Transverse colon (tissue), 4 donors: ENCODE results near the gene KIF4B. TPM values are rescaled to one million over a fixed set of nuclear protein-coding genes. Genes with fewer than 3 reads are reported as not detected.

Experiments used
- DNase-seq: peaks from one replicate; pipeline ENCODE4 v3.0.0-alpha.2; 2019
- H3K27ac ChIP-seq, 4 donors: fragments of 200-600 bp; sonication (generic); 2 replicates each; pipeline ENCODE4 v1.5.1; 2016 to 2018; ENCODE audit warnings: inconsistent platforms in 4 of 4
- H3K27me3 ChIP-seq: fragments of 200-600 bp; sonication (generic); 2 replicates; pipeline ENCODE4 v1.5.1; 2017; ENCODE audit warnings: inconsistent platforms
- H3K36me3 ChIP-seq, 4 donors: fragments of 200-600 bp; sonication (generic); 2 replicates each; pipeline ENCODE4 v1.5.1; 2017 to 2019; ENCODE audit warnings: inconsistent platforms in 4 of 4
- H3K4me1 ChIP-seq, 4 donors: fragments of 200-600 bp; sonication (generic); 2 replicates each; pipeline ENCODE4 v1.5.1; 2017 to 2020; ENCODE audit warnings: inconsistent platforms in 4 of 4
- H3K4me3 ChIP-seq, 4 donors: fragments of 200-600 bp; sonication (generic); 1 replicate in 1 of 4; 2 replicates in 3 of 4; pipeline versions ENCODE4 v1.5.1 to v1.6.1; 2017 to 2019; ENCODE audit warnings: inconsistent platforms in 4 of 4
- H3K9me3 ChIP-seq, 2 donors: fragments of 200-600 bp; sonication (generic); 2 replicates each; pipeline ENCODE4 v1.5.1; 2017 to 2019; ENCODE audit warnings: inconsistent platforms in 2 of 2
- CTCF ChIP-seq, 5 experiments: fragments of 200-600 bp in 3 of 5; fragments of 450-650 bp in 2 of 5; sonication (generic) in 3 of 5; IDR thresholded peaks; 1 replicate in 2 of 5; 2 replicates in 3 of 5; pipeline ENCODE4 v1.5.1; 2016 to 2017; ENCODE audit warnings: antibody characterized with exemption in 5 of 5, inconsistent platforms in 3 of 5, mild to moderate bottlenecking in 2 of 5, moderate library complexity in 1 of 5
- EP300 ChIP-seq: sonication (generic); formaldehyde crosslinking; IDR thresholded peaks from one replicate; pipeline ENCODE4 v1.6.1; 2017; ENCODE audit warnings: antibody characterized with exemption, low read depth
- POLR2A ChIP-seq: fragments of 450-650 bp; IDR thresholded peaks from one replicate; pipeline ENCODE4 v1.6.1; 2016; ENCODE audit warnings: antibody characterized with exemption, mild to moderate bottlenecking, moderate library complexity
- POLR2AphosphoS5 ChIP-seq, 3 donors: sonication (generic); formaldehyde crosslinking; IDR thresholded peaks; one replicate each; pipeline ENCODE4 v1.6.1; 2016; ENCODE audit warnings: antibody characterized with exemption in 3 of 3
- WGBS, 2 donors: methylation state at CpG; one replicate each; pipeline ENCODE4 v1.1.5; 2018; ENCODE audit warnings: low coverage in 1 of 2; 5-methylcytosine and 5-hydroxymethylcytosine counted together
- in situ Hi-C, 4 donors: fragments of 200-750 bp; cut with MboI; loops; one replicate each; pipeline versions ENCODE4 v1.15.0 to v1.15.1; 2017; ENCODE audit warnings: low sequenced_read_pairs in 3 of 4, low pct_ligation_motif_present in 1 of 4, low pct_unique_long_range_greater_than_20kb in 1 of 4
- intact Hi-C: fragments of 100-400 bp; cut with DNase I; formaldehyde crosslinking; loops from one replicate; pipeline ENCODE4 v1.15.1; 2023; ENCODE audit warnings: low total_unique reads
- total RNA-seq, 4 donors: library from RNA; depleted of rRNA; stranded (reverse); fragments of >200 nt; gene quantifications; one replicate each; pipeline ENCODE4 v1.1.0, GENCODE V29; 2016

KIF4B gene
- total RNA-seq, 4 donors from 2014 or later, result not detected

GRCh38 chr5:155010881-155011280 is 2.7 kb upstream of the KIF4B start:
- no peaks in the 10 kb centered on the region for H3K4me1 ChIP-seq
- H3K27ac ChIP-seq, result no peak overlapping the region
- no peaks in the 10 kb centered on the region for H3K27me3 ChIP-seq
- no peak for DNase-seq
- in situ Hi-C loops, result no loop called here
- 83 to 84% methylated on average over 1 to 3 of the region's 3 CpGs for WGBS, 2 donors
- no peaks in the 10 kb centered on the region for H3K9me3 ChIP-seq
- TF ChIP-seq POLR2A (no peak), CTCF (IDR thresholded peaks at IDR 0.05) (no peak), POLR2AphosphoS5 (IDR thresholded peaks at IDR 0.05) (no peak)
- intact Hi-C loops, result no loop called here
- no peak overlapping the region for H3K4me3 ChIP-seq
- H3K36me3 ChIP-seq, result no peaks in the 10 kb centered on the region

GRCh38 chr5:155015239-155015638 is 1.7 kb downstream of the KIF4B start:
- Histone ChIP-seq H3K27me3 (no peaks in the 10 kb centered on the region), H3K9me3 (no peaks in the 10 kb centered on the region), H3K4me1 (no peaks in the 10 kb centered on the region), H3K36me3 (no peaks in the 10 kb centered on the region), H3K27ac (no peak overlapping the region), H3K4me3 (no peak overlapping the region)
- TF ChIP-seq EP300 (no peak), POLR2A (no peak)
- in situ Hi-C loops (no loop called here), intact Hi-C loops (no loop called here)
- DNase-seq, result no peak
- WGBS, 2 donors, result 53 to 64% methylated on average over 3 to 6 of the region's 6 CpGs

DNA sequence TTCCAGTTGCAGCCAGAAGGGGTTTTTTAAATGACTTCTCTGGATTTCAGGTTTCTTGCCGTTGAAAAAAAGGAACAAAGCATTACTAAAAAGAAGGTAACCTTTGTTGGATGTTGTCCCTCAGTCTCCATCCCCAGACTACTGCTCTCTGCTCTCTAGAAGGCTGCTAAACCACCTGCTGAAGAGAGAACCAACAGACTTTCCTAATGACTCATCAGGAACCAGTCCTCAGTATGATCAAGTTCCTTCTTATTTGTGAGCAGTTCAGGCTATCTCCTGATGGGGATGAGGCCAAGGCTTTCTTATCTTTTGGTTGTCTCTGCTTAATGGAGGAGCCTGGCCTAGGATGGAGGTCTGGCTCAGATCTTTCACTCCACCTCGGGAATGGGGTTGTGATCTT is 4.1 kb downstream of the KIF4B start:
- H3K4me3 ChIP-seq, result no peak overlapping the region
- in situ Hi-C loops, result no loop called here
- DNase-seq, result no peak
- H3K9me3 ChIP-seq, result no peaks in the 10 kb centered on the region
- H3K27me3 ChIP-seq, result no peaks in the 10 kb centered on the region
- intact Hi-C loops, result no loop called here
- no peaks in the 10 kb centered on the region for H3K4me1 ChIP-seq
- 60 to 65% methylated on average over 2 of the region's 2 CpGs for WGBS, 2 donors
- no peaks in the 10 kb centered on the region for H3K36me3 ChIP-seq
- TF ChIP-seq EP300 (no peak), POLR2A (no peak), POLR2AphosphoS5 (IDR thresholded peaks at IDR 0.05) (no peak), CTCF (IDR thresholded peaks at IDR 0.05) (no peak)
- no peak overlapping the region for H3K27ac ChIP-seq

- H3K9me3 ChIP-seq, result no peaks in the 10 kb centered on the region
- no peak overlapping the region for H3K27ac ChIP-seq
- intact Hi-C loops (no loop called here), in situ Hi-C loops (no loop called here)
- no peak overlapping the region for H3K4me3 ChIP-seq
- no peaks in the 10 kb centered on the region for H3K27me3 ChIP-seq
- H3K36me3 ChIP-seq, result no peaks in the 10 kb centered on the region
- H3K4me1 ChIP-seq, result no peaks in the 10 kb centered on the region
- no peak for DNase-seq
- 85% methylated on average over 11 of the region's 17 CpGs; no CpG with 5 or more reads in 1 of the 2 donors for WGBS, 2 donors
- TF ChIP-seq EP300, result no peak
Measured at GRCh38 chr5:155019601-155020226, 6.2 kb downstream of the KIF4B start.

- H3K4me1 ChIP-seq, result no peaks in the 10 kb centered on the region
- H3K27me3 ChIP-seq, result no peaks in the 10 kb centered on the region
- 63 to 64% methylated on average over 5 of the region's 5 CpGs for WGBS, 2 donors
- in situ Hi-C loops, result no loop called here
- H3K36me3 ChIP-seq, result no peaks in the 10 kb centered on the region
- no peaks in the 10 kb centered on the region for H3K9me3 ChIP-seq
- H3K27ac ChIP-seq, result no peak overlapping the region
- DNase-seq, result no peak
- no peak overlapping the region for H3K4me3 ChIP-seq
- intact Hi-C loops, result no loop called here
- no peak for TF ChIP-seq CTCF (IDR thresholded peaks at IDR 0.05)
- no peak for TF ChIP-seq POLR2A
- no peak for TF ChIP-seq EP300
- no peak for TF ChIP-seq POLR2AphosphoS5 (IDR thresholded peaks at IDR 0.05)
Measured at GRCh38 chr5:155021842-155022241, 8.3 kb downstream of the KIF4B start.
